Immature natural killer cell (primary cell): Measurements from ENCODE around the gene CEBPA. TPM values are rescaled to one million over a fixed set of nuclear protein-coding genes. Genes with fewer than 3 reads are reported as not detected.

ENCODE experiments used
- DNase-seq, 3 donors: peaks; one replicate each; pipeline ENCODE4 v3.0.0; 2022; ENCODE audit warnings: mixed read lengths in 1 of 3
- H3K27ac Mint-ChIP-seq, 6 donors: one replicate each; pipeline ENCODE4 v1.8.0; 2020; ENCODE audit warnings: mixed read lengths in 6 of 6, mild to moderate bottlenecking in 5 of 6, inconsistent platforms in 4 of 6, moderate library complexity in 3 of 6
- H3K27me3 Mint-ChIP-seq, 3 donors: one replicate each; pipeline ENCODE4 v1.8.0; 2020 to 2021; ENCODE audit warnings: low read depth in 3 of 3, mild to moderate bottlenecking in 3 of 3, mixed read lengths in 3 of 3, moderate library complexity in 3 of 3, inconsistent platforms in 1 of 3
- H3K36me3 Mint-ChIP-seq, 3 donors: one replicate each; pipeline ENCODE4 v1.8.0; 2020; ENCODE audit warnings: mixed read lengths in 3 of 3, inconsistent platforms in 2 of 3, mild to moderate bottlenecking in 2 of 3
- H3K4me1 Mint-ChIP-seq, 2 donors: one replicate each; pipeline ENCODE4 v1.8.0; 2020; ENCODE audit warnings: inconsistent platforms in 2 of 2, mild to moderate bottlenecking in 2 of 2, mixed read lengths in 2 of 2, moderate library complexity in 1 of 2
- H3K4me3 Mint-ChIP-seq, 5 donors: one replicate each; pipeline ENCODE4 v1.8.0; 2020; ENCODE audit warnings: mild to moderate bottlenecking in 5 of 5, mixed read lengths in 5 of 5, inconsistent platforms in 3 of 5, moderate library complexity in 3 of 5
- H3K9me3 Mint-ChIP-seq, 6 donors: one replicate each; pipeline ENCODE4 v1.8.0; 2020; ENCODE audit warnings: mild to moderate bottlenecking in 6 of 6, mixed read lengths in 6 of 6, inconsistent platforms in 4 of 6, moderate library complexity in 3 of 6
- polyA plus RNA-seq, 3 donors: library from polyadenylated mRNA; unstranded; fragments of 300-500 nt; fragmentation: Illumina TruSeq; gene quantifications; one replicate each; pipeline ENCODE4 v1.2.3, GENCODE V29; 2021

CEBPA gene
- 1 to 10 TPM; 2.7 to 5.3 (median 3.9) TPM for polyA plus RNA-seq

DNA sequence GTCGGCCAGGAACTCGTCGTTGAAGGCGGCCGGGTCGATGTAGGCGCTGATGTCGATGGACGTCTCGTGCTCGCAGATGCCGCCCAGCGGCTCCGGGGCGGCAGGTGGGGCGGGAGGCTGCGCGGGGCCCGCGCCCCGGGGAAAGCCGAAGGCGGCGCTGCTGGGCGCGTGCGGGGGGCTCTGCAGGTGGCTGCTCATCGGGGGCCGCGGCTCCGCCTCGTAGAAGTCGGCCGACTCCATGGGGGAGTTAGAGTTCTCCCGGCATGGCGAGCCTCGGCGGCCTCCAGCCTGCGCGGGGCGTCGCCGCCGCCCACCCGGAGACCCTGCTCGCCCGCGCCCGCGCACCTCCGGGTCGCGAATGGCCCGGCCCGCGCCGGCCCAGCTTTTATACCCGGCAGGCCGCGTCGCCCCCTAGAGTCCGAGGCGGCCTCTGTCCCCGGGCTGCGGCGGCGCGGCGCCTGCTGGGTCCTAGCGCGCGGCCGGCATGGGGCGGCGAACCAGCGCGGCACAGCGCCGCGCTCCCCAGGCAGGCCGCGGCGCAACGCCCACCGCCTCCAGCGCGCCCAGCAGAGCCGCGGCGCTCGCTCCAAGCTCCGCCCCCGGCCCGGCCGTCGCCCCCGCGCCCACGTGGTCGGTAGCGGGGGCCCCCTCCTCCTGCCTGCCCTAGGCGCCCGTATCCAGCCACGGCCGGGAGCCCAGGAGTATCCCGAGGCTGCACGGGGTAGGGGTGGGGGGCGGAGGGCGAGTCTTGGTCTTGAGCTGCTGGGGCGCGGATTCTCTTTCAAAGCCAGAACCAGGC lies at the start of gene CEBPA:
CEBPA (minus strand) TSS at position 360 of the 799 bp plus-strand sequence; CDS start at position 240, 120 bp downstream.
- Mint-ChIP-seq H3K27ac (no peak within 1 kb of the TSS), H3K4me1 (peaks cover 0 to 6% of the 10 kb centered on the region in 2 donors), H3K27me3 (peaks cover 0 to 11% (median 6%) of the 10 kb centered on the region in 3 donors), H3K9me3 (no peaks in the 10 kb centered on the region), H3K4me3 (peak within 1 kb of the TSS; percentile 66 to 82 (median 74)), H3K36me3 (no peaks in the 10 kb centered on the region)
- peak; percentile 84 to 87 (median 85) for DNase-seq

DNA sequence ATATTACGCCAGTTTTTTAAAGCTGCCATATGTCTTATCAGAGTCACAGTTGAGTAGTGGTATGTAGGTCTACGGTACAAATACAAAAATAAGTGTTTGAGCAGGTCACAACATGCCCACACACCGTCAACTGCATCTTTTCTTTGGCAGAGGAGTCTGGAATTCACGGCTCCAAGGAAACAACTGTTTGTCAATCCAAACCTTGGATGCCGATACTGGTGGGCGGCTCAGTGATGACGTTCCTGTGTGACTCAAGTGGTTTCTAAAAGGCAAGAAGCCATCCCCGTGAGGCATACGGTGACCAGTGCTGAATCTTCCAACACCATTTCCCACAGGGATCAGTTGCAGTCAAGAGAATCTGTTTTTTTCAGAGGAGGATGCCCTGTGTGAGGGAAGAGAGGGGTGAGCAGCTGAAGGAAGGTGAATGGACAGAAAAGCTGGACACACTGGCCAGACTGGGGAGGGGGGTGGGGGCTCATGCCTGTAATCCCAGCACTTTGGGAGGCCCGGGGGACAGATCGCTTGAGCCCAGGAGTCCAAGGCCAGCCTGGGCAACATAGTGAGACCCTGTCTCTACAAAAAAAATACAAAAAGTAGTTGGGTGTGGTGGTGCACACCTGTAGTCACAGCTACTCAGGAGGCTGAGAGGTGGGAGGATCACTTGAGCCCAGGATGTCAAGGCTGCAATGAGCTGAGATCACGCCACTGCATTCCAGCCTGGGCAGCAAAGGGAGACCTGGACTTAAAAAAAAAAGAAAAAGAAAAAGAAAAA lies 48.4 kb upstream of the CEBPA start:
- peaks cover 0 to 6% (median 2%) of the 10 kb centered on the region in 3 donors for H3K27me3 Mint-ChIP-seq

DNA sequence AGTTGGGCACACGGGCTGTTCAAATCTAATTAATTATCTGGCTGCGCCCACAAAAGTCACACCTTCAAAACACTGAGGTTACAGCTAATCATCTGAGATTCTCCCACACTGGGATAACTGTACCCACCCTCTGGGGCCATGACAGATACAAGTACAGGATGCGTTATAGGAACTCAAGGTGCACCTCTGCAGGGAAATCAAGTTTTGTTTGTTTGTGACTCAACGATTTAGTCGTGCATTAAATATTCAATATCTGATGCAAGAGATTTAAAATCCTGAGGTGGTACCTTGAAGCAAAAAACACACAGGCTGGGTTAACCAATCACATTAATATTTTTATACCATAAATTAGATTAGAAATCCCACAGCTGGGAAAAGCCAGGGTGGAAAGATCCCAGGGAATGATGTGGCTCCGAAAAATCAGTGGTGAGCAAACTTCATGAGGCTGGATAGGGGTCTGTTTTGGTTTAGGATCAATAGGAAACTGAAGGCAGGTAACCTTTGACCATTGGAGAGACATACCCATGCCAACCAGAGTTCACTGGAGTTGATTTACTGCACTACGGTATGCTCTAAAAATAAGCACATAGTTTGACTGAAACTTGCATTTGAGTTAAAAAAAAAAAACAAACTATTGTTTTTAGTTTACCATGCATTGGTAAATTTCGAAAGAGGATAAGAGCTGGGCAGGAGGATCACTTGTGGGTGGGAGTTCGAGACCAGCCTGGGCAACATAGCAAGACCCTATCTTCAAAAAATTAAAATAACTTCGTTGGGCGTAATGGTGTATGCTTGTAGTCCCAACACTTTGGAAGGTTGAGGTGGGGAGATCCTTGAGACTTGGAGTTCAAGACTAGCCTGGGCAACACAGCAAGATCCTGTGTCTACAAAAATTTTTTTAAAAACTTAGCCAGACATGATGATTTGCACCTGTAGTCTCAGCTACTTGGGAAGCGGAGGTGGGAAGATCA lies 47.3 kb upstream of the CEBPA start:
- Mint-ChIP-seq H3K4me1 (no peaks in the 10 kb centered on the region), H3K36me3 (no peaks in the 10 kb centered on the region), H3K4me3 (no peak overlapping the region), H3K9me3 (peaks cover 0 to 1% (median 0%) of the 10 kb centered on the region in 6 donors), H3K27ac (no peak overlapping the region), H3K27me3 (peaks cover 2 to 10% (median 3%) of the 10 kb centered on the region in 3 donors)
- DNase-seq, result no peak

More for the DNA sequence above, 48.4 kb upstream of the CEBPA start:
- H3K4me1 Mint-ChIP-seq, result no peaks in the 10 kb centered on the region
- no peak for DNase-seq
- no peaks in the 10 kb centered on the region for H3K36me3 Mint-ChIP-seq
- no peak overlapping the region for H3K27ac Mint-ChIP-seq
- H3K4me3 Mint-ChIP-seq, result no peak overlapping the region
- H3K9me3 Mint-ChIP-seq, result peaks cover 0 to 4% (median 0%) of the 10 kb centered on the region in 6 donors

DNA sequence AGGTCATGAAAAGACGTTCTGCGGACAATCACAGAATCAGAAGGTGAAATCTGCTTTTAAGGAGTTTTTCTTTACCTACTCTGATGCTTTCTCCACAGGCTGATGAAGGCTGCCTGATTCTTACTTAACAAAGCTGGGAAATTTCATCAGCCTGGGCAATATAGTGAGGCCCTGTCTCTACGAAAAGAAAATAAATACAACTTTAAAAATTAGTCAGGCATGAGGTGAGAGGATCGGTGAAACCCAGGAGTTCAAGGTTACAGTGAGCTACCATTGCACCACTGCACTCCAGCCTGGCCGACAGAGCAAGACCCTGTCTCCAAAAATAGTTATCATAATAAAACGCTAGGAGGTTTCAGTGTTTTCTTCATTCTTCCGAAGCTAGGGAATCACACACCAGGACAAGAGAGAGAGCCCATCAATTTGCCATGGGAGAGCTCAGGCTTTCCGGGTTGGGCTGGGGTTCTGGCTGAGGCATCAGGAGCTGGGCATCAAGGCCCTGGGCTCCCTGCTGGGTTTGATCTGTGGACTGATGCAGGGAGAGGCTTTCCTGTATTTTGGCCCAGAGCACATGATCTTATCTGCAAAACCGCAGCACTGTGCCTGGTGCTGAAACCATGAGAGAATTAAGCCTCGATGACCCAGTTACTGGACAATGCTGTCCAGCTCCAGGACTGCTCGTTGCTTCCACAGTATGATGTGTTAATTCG lies 46.1 kb upstream of the CEBPA start:
- DNase-seq, result no peak
- Mint-ChIP-seq H3K4me3 (no peak overlapping the region), H3K27ac (no peak overlapping the region), H3K36me3 (no peaks in the 10 kb centered on the region), H3K9me3 (no peaks in the 10 kb centered on the region), H3K4me1 (no peaks in the 10 kb centered on the region), H3K27me3 (peaks cover 2 to 11% (median 5%) of the 10 kb centered on the region in 3 donors)

DNA sequence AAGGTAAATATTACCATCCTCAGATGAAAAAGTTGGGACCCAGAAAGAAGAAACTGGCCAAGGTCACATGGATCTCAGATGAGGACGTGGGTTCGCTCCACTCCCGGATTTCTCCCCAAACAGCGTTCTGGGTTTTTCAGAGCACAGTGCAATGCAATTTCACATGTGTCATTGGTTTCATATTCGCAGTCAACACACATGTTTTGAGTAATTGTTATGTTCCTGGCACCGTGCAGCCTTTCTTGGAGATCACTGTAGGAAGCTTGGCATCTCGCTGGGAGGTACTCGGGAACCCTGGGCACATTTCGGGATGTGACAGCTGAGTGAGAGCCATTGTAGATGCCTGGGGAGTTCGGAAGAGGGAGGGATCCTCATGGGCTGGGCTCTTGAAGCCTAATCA lies 45.0 kb upstream of the CEBPA start:
- Mint-ChIP-seq H3K27me3 (peaks cover 2 to 11% (median 5%) of the 10 kb centered on the region in 3 donors), H3K27ac (no peak overlapping the region), H3K9me3 (no peaks in the 10 kb centered on the region)

DNA sequence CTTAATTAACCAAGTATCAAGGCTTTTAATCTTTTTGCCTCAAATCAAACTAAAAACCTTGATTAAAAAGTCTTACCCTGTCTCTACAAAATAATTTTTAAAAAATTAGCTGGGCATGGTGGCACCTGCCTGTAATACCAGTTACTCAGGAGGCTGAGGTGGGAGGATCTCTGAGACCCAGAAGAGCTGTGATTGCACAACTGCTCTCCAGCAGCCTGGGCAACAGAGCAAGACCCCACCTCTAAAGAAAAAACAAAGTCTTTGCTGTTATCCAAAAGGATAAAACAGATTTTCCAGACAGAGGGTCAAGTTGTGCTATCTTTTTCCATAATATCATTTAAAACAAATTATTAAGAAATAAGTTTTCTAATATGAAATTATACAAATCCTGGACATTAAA lies 44.3 kb upstream of the CEBPA start:
- Mint-ChIP-seq H3K27me3 (peaks cover 2 to 11% (median 5%) of the 10 kb centered on the region in 3 donors), H3K27ac (no peak overlapping the region), H3K4me1 (no peaks in the 10 kb centered on the region), H3K4me3 (no peak overlapping the region), H3K9me3 (no peaks in the 10 kb centered on the region), H3K36me3 (no peaks in the 10 kb centered on the region)
- no peak for DNase-seq

More for the DNA sequence above, 45.0 kb upstream of the CEBPA start:
- H3K4me1 Mint-ChIP-seq, result no peaks in the 10 kb centered on the region
- no peaks in the 10 kb centered on the region for H3K36me3 Mint-ChIP-seq
- no peak for DNase-seq
- H3K4me3 Mint-ChIP-seq, result no peak overlapping the region

DNA sequence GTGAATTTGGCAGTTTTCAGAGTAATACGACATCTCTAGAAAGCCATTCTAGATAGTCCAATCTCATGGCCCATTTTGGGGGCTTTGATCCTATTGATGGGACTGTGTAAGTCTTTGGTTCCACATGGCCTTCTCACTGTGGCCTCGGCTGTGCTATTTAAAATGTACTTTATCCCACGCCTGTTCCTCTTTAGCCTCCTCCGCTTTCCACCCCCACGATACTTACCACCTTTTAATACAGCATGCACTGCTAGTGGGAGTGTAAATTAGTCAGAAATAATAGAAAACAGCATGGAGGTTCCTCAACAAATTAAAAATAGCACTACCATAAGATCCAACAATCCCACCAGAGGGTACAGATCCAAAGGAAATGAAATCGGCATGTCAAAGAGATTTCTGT lies 42.8 kb upstream of the CEBPA start:
- no peaks in the 10 kb centered on the region for H3K9me3 Mint-ChIP-seq
- no peak for DNase-seq
- no peaks in the 10 kb centered on the region for H3K4me1 Mint-ChIP-seq
- no peak overlapping the region for H3K4me3 Mint-ChIP-seq
- no peaks in the 10 kb centered on the region for H3K36me3 Mint-ChIP-seq
- H3K27me3 Mint-ChIP-seq, result peaks cover 4 to 10% (median 5%) of the 10 kb centered on the region in 3 donors
- H3K27ac Mint-ChIP-seq, result no peak overlapping the region

DNA sequence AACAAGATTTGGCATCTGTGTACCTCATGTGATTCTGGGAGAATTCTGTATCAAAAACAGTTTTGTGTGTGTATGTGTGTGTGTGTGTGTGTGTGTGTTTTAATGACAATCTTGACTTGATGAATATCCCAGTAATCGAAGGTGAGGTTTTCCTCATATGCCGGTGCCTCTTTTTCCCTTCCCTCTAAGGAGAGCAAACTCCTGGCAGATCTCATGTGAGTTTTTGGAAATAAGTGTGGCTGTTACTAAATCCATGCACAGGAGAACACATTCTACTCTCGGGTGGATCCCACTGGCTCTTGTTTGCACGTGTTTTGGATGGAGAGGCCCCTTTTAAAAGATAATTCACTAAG lies 42.2 kb upstream of the CEBPA start:
- no peaks in the 10 kb centered on the region for H3K4me1 Mint-ChIP-seq
- H3K27ac Mint-ChIP-seq, result no peak overlapping the region
- no peak for DNase-seq
- H3K36me3 Mint-ChIP-seq, result no peaks in the 10 kb centered on the region
- H3K9me3 Mint-ChIP-seq, result no peaks in the 10 kb centered on the region
- peaks cover 2 to 9% (median 5%) of the 10 kb centered on the region in 3 donors for H3K27me3 Mint-ChIP-seq
- H3K4me3 Mint-ChIP-seq, result no peak overlapping the region

DNA sequence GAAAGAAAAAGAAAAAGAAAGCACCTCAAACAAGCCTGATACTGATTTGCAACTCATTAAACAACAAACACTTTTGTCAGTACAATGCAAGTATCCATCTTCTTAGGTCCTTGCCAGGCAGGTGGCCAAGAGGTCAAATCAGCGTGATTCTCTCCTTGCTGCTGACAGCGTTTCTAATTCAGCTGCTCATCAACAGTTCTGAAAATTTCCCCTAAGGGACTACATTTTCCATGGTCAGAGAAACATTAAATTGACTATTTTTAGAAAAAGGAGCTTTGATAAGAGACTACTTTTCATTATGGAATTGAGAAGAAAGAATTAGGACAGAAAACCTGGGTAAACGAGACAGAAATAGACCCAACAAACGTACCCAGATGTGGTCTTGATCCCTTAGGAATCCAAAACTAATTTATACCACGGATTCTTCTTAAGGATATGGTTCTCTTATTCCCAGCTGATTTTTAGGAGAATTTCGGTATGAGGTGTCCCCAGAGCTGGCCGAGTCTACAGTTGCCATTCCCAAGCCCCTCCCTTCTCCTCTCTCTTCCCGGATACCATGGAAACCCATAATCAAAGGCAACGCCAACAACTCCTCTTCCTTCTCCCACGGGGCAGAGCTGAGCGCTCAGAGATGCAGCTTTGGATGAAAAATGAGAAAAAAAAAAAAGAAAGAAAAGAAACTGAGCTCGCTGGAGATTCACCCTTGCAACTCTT lies 41.7 kb upstream of the CEBPA start:
- no peak overlapping the region for H3K4me3 Mint-ChIP-seq

DNA sequence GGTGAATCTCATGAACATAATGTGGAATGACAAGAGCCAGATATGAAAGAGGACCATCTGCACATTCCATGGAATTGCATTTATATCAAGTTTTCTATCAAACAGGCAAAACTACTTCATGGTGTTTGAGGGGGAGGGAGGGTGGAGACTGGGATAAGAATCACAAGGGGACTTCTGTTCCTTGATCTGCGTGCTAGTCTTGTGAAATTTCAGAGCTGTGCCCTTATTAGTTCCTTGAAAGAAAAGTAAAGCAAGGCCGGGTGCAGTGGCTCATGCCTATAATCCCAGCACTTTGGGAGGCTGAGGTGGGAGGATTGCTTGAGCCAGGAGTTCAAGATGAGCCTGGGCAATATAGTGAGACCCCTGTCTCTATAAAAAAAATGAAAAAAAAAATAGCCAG lies 41.0 kb upstream of the CEBPA start:
- no peaks in the 10 kb centered on the region for H3K4me1 Mint-ChIP-seq
- no peak overlapping the region for H3K27ac Mint-ChIP-seq
- no peaks in the 10 kb centered on the region for H3K36me3 Mint-ChIP-seq
- no peak overlapping the region for H3K4me3 Mint-ChIP-seq
- no peaks in the 10 kb centered on the region for H3K9me3 Mint-ChIP-seq
- peaks cover 2 to 10% (median 9%) of the 10 kb centered on the region in 3 donors for H3K27me3 Mint-ChIP-seq
- no peak for DNase-seq

More for the DNA sequence above, 41.7 kb upstream of the CEBPA start:
- Mint-ChIP-seq H3K27ac (no peak overlapping the region), H3K4me1 (no peaks in the 10 kb centered on the region), H3K9me3 (no peaks in the 10 kb centered on the region), H3K36me3 (no peaks in the 10 kb centered on the region), H3K27me3 (peaks cover 2 to 9% (median 5%) of the 10 kb centered on the region in 3 donors)
- no peak for DNase-seq

DNA sequence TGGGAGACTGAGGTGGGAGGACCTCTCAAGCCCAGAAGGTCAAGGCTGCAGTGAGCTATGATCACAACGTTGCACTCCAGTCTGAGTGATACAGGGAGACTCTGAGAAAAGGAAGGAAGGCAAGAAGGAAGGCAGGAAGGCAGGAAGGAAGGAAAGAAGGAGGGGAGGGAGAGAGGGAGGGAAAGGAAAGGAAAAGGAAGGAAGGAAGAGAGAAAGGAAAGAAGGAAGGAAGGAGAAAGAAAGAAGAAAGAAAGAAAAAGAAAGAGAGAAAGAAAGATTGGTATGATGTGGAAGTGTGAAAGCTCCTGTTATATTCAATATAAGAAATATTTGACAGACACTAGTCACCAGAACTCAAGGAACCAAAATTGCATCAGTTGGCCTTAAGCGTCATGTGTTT lies 38.7 kb upstream of the CEBPA start:
- Mint-ChIP-seq H3K27ac (no peak overlapping the region), H3K4me3 (no peak overlapping the region), H3K9me3 (no peaks in the 10 kb centered on the region), H3K36me3 (no peaks in the 10 kb centered on the region), H3K27me3 (peaks cover 5 to 10% (median 7%) of the 10 kb centered on the region in 3 donors), H3K4me1 (no peaks in the 10 kb centered on the region)
- no peak for DNase-seq
